ENCODE measurements around the gene UBE2H.

GRCh38 chr7:129896568-129897382, 56.0 kb downstream of the UBE2H start:
- no peak for TF ChIP-seq JUND (IDR thresholded peaks at IDR 0.05)
- TF ChIP-seq ZBTB33 (IDR thresholded peaks at IDR 0.05) = no peak
- TF ChIP-seq CTCF (IDR thresholded peaks at IDR 0.05; ENCODE audit: low read depth, low read length, missing input control) = no peak
- TF ChIP-seq REST (IDR thresholded peaks at IDR 0.05) = no peak
